Stimulated activated CD4-positive, alpha-beta T cell treated with anti-CD3 and anti-CD28 coated beads, TNF-alpha, amount 100 ng/mL, for 4 hours (primary cell): ENCODE data around the gene PTTG1IP2.

Experiments
- DNase-seq, 3 experiments: peaks; one replicate each; pipeline ENCODE4 v3.0.0-alpha.2; 2020; ENCODE audit warnings: low read depth in 3 of 3

The PTTG1IP2 gene

DNA sequence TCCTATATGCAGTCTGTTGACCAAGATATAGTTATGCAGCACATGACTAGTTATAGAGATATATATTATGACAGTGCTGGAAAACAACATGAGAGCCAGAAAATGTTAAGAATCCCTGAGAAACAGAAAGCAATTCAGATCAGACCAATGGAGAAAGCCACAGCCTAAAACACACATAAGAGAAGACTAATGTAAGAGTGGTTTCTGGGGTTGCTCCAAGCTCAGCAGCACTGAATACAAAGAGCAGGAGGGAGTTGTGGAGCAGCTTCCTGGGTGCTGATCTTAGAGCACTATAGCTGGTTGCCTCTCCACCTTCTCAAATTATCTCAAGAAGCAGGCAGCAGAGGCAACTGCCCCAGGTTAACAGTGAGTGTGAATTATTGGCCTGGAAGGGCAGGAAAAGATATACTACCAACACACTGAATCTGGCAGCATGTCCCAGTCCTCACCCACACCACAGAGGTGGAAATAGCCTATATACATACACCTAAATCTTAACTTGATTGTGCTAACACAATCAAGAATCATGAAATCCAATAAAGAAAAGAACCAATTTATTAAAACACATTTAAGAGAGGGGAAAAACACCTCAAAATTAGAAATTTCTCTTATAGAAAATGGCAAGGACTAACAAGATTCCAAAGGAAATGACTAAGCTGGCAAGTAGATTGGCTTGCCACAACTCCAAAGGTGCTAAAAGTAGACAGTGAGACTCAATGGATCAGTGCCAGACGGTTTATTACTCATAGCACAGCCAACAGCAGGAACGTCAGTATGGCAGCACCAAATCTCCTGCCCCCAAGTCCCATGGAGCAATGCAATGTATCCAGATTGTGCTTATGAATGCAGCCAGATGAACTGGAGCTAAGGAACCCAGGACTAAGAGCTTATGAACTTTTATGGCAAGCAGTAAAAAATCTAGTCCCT lies 5.1 kb downstream of the PTTG1IP2 start:
- no peak for DNase-seq

DNA sequence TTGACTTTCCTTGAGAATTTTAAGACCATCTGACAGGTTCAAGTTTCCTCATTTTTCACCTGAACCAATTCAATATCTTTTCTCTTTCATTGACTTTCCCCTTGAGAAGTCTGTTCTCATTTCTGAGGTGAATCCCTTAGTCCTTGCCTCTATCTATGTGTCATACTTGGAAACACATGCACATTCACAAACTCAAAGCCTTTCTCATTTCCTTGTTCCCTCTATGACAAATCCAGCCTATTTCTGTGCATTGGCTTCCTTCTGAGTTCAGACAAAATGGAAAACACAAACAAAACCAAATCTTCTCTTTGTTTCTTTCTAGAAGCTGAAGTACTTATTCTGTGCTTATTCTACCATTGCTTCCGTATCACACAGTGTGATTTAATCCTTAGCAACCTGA lies 13.8 kb downstream of the PTTG1IP2 start:
- DNase-seq = no peak

DNA sequence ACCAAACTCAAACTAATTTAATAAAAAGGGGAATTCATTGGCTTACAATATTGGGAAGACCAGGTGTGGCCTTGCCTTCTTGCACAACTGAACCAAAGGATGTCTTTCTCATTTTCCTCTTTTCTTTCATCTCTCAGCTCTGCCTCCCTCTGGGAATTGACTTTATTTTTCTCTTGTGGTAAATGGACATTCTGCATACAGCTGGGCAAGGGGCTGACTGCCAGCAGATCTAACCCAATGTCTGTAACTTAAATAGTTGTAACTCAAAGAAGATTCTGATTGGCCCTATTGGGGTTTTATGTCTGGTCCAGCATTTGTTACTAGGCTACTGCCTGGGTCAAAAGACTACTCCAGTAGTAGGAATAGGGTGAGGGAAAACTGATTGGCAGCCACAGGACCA lies 15.3 kb downstream of the PTTG1IP2 start:
- DNase-seq = no peak

GRCh38 chr7:90485734-90486316 lies 16.4 kb downstream of the PTTG1IP2 start:
- DNase-seq = no peak

DNA sequence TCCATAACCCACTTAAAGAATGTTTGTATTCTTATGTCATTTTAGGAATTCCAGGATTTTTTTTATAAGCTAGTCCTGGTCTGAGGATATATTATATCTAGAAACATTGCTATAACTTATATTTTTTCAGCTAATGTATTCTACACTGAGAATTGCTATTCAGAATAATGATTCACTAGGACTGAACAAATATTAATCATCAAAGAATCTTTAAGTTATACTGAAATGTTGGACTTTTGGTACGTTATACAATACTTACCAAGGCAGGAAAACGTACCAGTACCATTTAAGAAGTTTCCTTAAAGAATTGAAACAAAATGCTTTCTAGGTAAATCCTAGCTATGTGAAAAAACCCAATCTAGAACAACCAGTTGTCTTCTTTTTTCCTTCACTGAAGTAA lies 18.4 kb downstream of the PTTG1IP2 start:
- no peak for DNase-seq

GRCh38 chr7:90488220-90488619 lies 18.8 kb downstream of the PTTG1IP2 start:
- DNase-seq = no peak

GRCh38 chr7:90492250-90492649 lies 22.8 kb downstream of the PTTG1IP2 start:
- no peak for DNase-seq

GRCh38 chr7:90495241-90495640 lies 25.8 kb downstream of the PTTG1IP2 start:
- no peak for DNase-seq

GRCh38 chr7:90502539-90502938 lies 33.1 kb downstream of the PTTG1IP2 start:
- DNase-seq = no peak

GRCh38 chr7:90503367-90503766 lies 33.9 kb downstream of the PTTG1IP2 start:
- DNase-seq = no peak

GRCh38 chr7:90507692-90508091 lies 38.3 kb downstream of the PTTG1IP2 start:
- no peak for DNase-seq

DNA sequence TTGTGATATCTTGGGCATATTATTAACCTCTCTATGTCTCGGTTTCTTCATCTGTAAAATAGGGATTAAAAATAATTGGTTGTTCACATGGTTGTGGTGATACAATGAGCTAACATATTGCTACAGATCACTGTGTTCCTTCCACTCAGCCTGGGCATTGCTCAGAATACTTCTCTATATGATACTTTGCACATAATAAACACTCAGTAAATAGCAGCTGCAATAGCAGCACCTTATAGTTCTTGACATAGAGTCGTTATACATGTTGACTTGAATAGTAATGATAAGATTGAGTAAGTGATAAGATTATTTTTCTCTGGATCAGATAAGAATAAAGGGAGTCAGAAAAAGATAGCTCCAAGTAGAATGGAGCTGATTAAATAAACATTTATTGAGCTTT lies 42.3 kb downstream of the PTTG1IP2 start:
- DNase-seq = no peak

- no peak for DNase-seq
Measured at GRCh38 chr7:90512821-90513254, 43.4 kb downstream of the PTTG1IP2 start.

DNA sequence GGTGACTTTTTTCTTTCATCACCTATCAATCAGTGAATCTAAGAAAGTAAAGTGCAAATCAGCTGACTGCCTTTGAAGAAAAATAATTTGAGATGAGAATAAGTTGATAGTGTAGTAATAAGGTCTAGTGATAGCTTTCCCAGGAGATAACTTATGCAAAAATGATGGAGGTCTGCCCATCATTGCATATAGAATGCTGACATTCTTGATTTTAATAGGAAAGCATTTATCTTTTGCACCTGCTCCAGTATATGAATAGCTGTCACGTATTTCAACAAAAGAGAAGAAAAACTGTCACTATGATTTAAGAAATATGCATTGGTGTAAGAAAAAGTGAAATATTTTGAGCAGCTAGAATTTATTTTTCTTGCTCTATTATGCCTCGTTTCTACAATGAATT lies 46.8 kb downstream of the PTTG1IP2 start:
- DNase-seq = no peak

- DNase-seq = no peak
Measured at GRCh38 chr7:90518630-90519029, 49.2 kb downstream of the PTTG1IP2 start.

GRCh38 chr7:90520484-90520883 lies 51.0 kb downstream of the PTTG1IP2 start:
- DNase-seq = no peak

- no peak for DNase-seq
Measured at GRCh38 chr7:90530263-90530662, 60.8 kb downstream of the PTTG1IP2 start.

- no peak for DNase-seq
Measured at GRCh38 chr7:90532231-90532929, 62.9 kb downstream of the PTTG1IP2 start.

DNA sequence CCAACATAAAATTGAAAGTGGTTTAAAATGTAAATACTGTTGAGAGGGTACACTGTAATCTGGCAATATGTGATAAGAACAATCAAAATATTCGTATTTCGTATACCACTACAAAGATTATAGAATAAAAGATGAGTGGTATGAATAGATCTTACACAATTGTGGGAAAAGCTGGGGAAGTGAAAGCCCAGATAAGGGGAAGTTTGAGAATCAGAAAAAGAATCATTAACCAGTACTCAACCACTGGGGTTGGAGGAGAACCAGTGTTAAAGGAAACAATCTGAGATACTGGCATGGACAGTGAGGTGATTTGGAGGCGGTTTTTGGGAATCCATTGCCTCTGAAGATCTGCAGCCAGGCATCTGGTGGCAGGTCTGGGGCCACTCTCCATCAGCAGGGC lies 67.0 kb downstream of the PTTG1IP2 start:
- DNase-seq = no peak

DNA sequence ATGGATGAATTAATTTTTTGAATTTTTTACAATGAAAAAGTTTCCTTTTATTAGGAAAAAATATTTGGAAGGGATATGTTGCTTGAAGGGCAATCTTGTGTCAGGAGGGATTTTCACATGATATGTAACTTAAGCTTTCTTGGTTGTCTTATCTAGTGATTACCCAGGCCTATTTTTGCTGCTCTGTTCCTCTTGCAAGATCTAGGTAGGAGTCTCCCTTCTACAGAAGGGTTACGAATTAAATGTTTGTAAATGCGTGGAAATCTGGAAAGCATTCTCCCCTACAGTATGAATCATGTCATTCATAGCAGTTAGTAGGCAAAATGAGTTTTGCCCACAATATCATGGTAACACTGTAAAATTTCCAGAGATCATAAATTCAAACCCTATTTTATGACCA lies 69.0 kb downstream of the PTTG1IP2 start:
- no peak for DNase-seq

DNA sequence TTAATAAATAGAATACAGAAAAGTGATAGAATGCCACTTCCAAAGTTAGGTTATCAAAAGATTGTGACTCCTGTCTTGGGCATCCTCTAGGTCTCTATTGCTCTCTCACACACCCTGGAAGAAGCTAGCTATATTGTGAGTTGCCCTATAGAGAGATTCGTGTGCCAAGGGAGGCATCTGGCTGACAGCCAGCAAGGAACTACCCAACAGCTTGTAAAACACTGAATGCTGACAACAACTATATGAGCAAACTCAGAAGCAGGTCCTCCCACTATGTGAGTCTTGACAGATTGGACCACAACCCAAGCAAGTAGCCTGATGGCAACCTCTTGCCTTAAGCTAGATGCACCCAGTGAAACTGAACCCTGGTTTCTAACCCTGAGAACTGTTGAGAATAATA lies 71.0 kb downstream of the PTTG1IP2 start:
- no peak for DNase-seq

- no peak for DNase-seq
Measured at GRCh38 chr7:90551036-90551435, 81.6 kb downstream of the PTTG1IP2 start.

GRCh38 chr7:90552521-90552920 lies 83.1 kb downstream of the PTTG1IP2 start:
- no peak for DNase-seq
